ENCODE data around the gene ANO9. TPM values are rescaled to one million over a fixed set of nuclear protein-coding genes. Genes with fewer than 3 reads are reported as not detected.
"Not testable (repeated sequence)": the region's sequence is repeated elsewhere in the genome, so short reads cannot be mapped to it uniquely, and the experiment has no call there.

Gene ANO9
- total and polyA plus RNA-seq, 2 donors (not counting 1 experiment from before 2014, with no cell fraction given), result not detected

- H3K9me3 ChIP-seq (ENCODE audit: control insufficient read depth, insufficient read depth, low read depth, low read length); H2AFZ ChIP-seq (ENCODE audit: low read length); H3K9ac ChIP-seq (ENCODE audit: insufficient read depth, low read length); H3K4me1 ChIP-seq (ENCODE audit: control insufficient read depth, extremely low read depth, insufficient read depth, low read length); DNase-seq (ENCODE audit: low read depth in 2 of 2); H3K27me3 ChIP-seq (ENCODE audit: control insufficient read depth, insufficient read depth, low read length); H3K4me3 ChIP-seq (replicated peaks in 1 of 4; ENCODE audit: control extremely low read depth in 1 of 4, insufficient read depth in 1 of 4, low read depth in 3 of 4, low read length in 4 of 4); H3K79me2 ChIP-seq (ENCODE audit: control insufficient read depth, insufficient read depth, low read length); H3K27ac ChIP-seq (ENCODE audit: insufficient read depth, low read length); H3K36me3 ChIP-seq (ENCODE audit: control insufficient read depth, insufficient read depth, low read length); H4K20me1 ChIP-seq (ENCODE audit: control insufficient read depth, extremely low read depth, insufficient read depth, low read length); H3K4me2 ChIP-seq (ENCODE audit: extremely low read depth, insufficient read depth, low read length): not testable (repeated sequence)
These were observed 31.1 kb downstream of the ANO9 start for GRCh38 chr11:410711-411110.

GRCh38 chr11:409600-410483 is 32.0 kb downstream of the ANO9 start:
- TF ChIP-seq EZH2 (IDR thresholded peaks at IDR 0.05; ENCODE audit: low read length, missing control alignments) (no peak), CTCF (conservative IDR thresholded peaks at IDR 0.05 in 1 of 2, IDR thresholded peaks at IDR 0.05 in 1 of 2; ENCODE audit: low read depth in 1 of 2, low read length in 2 of 2) (no peak)
- no peak overlapping the region for H2AFZ ChIP-seq (ENCODE audit: low read length)

GRCh38 chr11:409008-409599 is 32.7 kb downstream of the ANO9 start:
- no peaks in the 10 kb centered on the region for H4K20me1 ChIP-seq (ENCODE audit: control insufficient read depth, extremely low read depth, insufficient read depth, low read length)
- no peak for TF ChIP-seq EZH2 (IDR thresholded peaks at IDR 0.05; ENCODE audit: low read length, missing control alignments)
- no peak overlapping the region for H2AFZ ChIP-seq (ENCODE audit: low read length)
- H3K79me2 ChIP-seq (ENCODE audit: control insufficient read depth, insufficient read depth, low read length), result no peaks in the 10 kb centered on the region
- H3K9me3 ChIP-seq (ENCODE audit: control insufficient read depth, insufficient read depth, low read depth, low read length), result no peaks in the 10 kb centered on the region
- H3K27ac ChIP-seq (ENCODE audit: insufficient read depth, low read length), result no peak overlapping the region
- H3K4me1 ChIP-seq (ENCODE audit: control insufficient read depth, extremely low read depth, insufficient read depth, low read length), result no peaks in the 10 kb centered on the region
- no peak for DNase-seq (ENCODE audit: low read depth in 2 of 2)
- H3K27me3 ChIP-seq (ENCODE audit: control insufficient read depth, insufficient read depth, low read length), result no peaks in the 10 kb centered on the region
- no peak overlapping the region for H3K9ac ChIP-seq (ENCODE audit: insufficient read depth, low read length)
- H3K4me2 ChIP-seq (ENCODE audit: extremely low read depth, insufficient read depth, low read length), result no peak overlapping the region
- no peak overlapping the region for H3K4me3 ChIP-seq (replicated peaks in 1 of 4; ENCODE audit: control extremely low read depth in 1 of 4, insufficient read depth in 1 of 4, low read depth in 3 of 4, low read length in 4 of 4)
- no peaks in the 10 kb centered on the region for H3K36me3 ChIP-seq (ENCODE audit: control insufficient read depth, insufficient read depth, low read length)

More at GRCh38 chr11:409600-410483, 32.0 kb downstream of the ANO9 start:
- no peak overlapping the region for H3K4me2 ChIP-seq (ENCODE audit: extremely low read depth, insufficient read depth, low read length)
- no peak overlapping the region for H3K4me3 ChIP-seq (replicated peaks in 1 of 4; ENCODE audit: control extremely low read depth in 1 of 4, insufficient read depth in 1 of 4, low read depth in 3 of 4, low read length in 4 of 4)
- no peaks in the 10 kb centered on the region for H3K9me3 ChIP-seq (ENCODE audit: control insufficient read depth, insufficient read depth, low read depth, low read length)
- no peaks in the 10 kb centered on the region for H3K79me2 ChIP-seq (ENCODE audit: control insufficient read depth, insufficient read depth, low read length)
- peaks cover 3% of the 10 kb centered on the region for H3K4me1 ChIP-seq (ENCODE audit: control insufficient read depth, extremely low read depth, insufficient read depth, low read length)
- no peaks in the 10 kb centered on the region for H3K36me3 ChIP-seq (ENCODE audit: control insufficient read depth, insufficient read depth, low read length)
- H3K9ac ChIP-seq (ENCODE audit: insufficient read depth, low read length), result no peak overlapping the region
- no peaks in the 10 kb centered on the region for H4K20me1 ChIP-seq (ENCODE audit: control insufficient read depth, extremely low read depth, insufficient read depth, low read length)
- DNase-seq (ENCODE audit: low read depth in 2 of 2), result no peak
- no peak overlapping the region for H3K27ac ChIP-seq (ENCODE audit: insufficient read depth, low read length)
- H3K27me3 ChIP-seq (ENCODE audit: control insufficient read depth, insufficient read depth, low read length), result no peaks in the 10 kb centered on the region

Data from fibroblast of lung (primary cell).